Hematopoietic multipotent progenitor cell treated with erythropoietin and hydrocortisone succinate and interleukin-3 and kit ligand, for 6 days (in vitro differentiated cells): Measurements from ENCODE around the gene MICOS13.
"Not testable (repeated sequence)": the region's sequence is repeated elsewhere in the genome, so short reads cannot be mapped to it uniquely, and the experiment has no call there.

Experiments used
- DNase-seq: peaks from one replicate; pipeline ENCODE4 v3.0.0-alpha.2; 2015

The MICOS13 gene

GRCh38 chr19:5700455-5701092 is 20.3 kb upstream of the MICOS13 start:
- DNase-seq = no peak

- no peak for DNase-seq
Observed at GRCh38 chr19:5698635-5699422, 18.5 kb upstream of the MICOS13 start.

- DNase-seq = peak; percentile 5
Observed at GRCh38 chr19:5697890-5698634, 17.7 kb upstream of the MICOS13 start.

- peak; percentile 29 for DNase-seq
Observed at GRCh38 chr19:5697022-5697889, 16.9 kb upstream of the MICOS13 start.

- DNase-seq = peak; percentile 9
Observed at GRCh38 chr19:5696196-5697021, 16.1 kb upstream of the MICOS13 start.

- DNase-seq = peak; percentile 13
Observed at GRCh38 chr19:5695649-5696195, 15.4 kb upstream of the MICOS13 start.

GRCh38 chr19:5694956-5695648 is 14.8 kb upstream of the MICOS13 start:
- DNase-seq = peak; percentile 17

GRCh38 chr19:5694167-5694955 is 14.0 kb upstream of the MICOS13 start:
- peak; percentile 4 for DNase-seq

- DNase-seq = peak; percentile 41
Observed at GRCh38 chr19:5693195-5694166, 13.2 kb upstream of the MICOS13 start.

- DNase-seq = peak; percentile 34
Observed at GRCh38 chr19:5692723-5693194, 12.4 kb upstream of the MICOS13 start.

GRCh38 chr19:5691822-5692722 is 11.8 kb upstream of the MICOS13 start:
- peak; percentile 42 for DNase-seq

- DNase-seq = peak; percentile 78
Observed at GRCh38 chr19:5690955-5691821, 10.9 kb upstream of the MICOS13 start.

GRCh38 chr19:5690125-5690954 is 10.0 kb upstream of the MICOS13 start, which contains the start of gene RPL36:
RPL36 (plus strand) TSS chr19:5690295; CDS start chr19:5690508, 213 bp downstream.
- peak; percentile 98 for DNase-seq

GRCh38 chr19:5688262-5688881 is 8.1 kb upstream of the MICOS13 start:
- DNase-seq = not testable (repeated sequence)
